ENCODE data around the gene INSRR. TPM values are rescaled to one million over a fixed set of nuclear protein-coding genes. Genes with fewer than 3 reads are reported as not detected.

INSRR gene
- total and polyA plus RNA-seq, 9 of the 15 experiments (the other 6 are each of a cell fraction or from before 2014, with no cell fraction given), result 0.03 to 0.18 (median 0.06) TPM; not detected in 3

DNA sequence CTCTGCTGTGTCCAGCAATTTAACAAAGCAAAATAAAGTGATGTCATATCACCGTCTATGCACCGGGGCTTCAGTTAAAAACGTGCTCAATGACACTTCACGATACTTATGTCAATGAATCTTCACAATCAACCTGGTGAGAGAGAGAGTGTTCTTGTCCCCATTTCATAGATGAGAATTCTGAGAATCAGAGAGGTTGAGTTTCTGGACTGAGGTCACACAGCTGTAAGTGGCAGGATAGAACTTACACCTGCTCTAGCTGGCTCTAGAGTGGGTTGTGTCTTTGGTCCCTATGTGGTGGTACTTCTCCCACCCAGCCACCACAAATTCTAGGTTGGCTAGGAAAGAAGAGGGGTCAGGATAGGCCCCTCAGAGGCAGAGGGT, 6.9 kb upstream of the INSRR start:
- no peak for DNase-seq (ENCODE audit: extremely low read depth in 1 of 4, low spot score in 3 of 4)
- no peak for ATAC-seq
- peaks cover 4% of the 10 kb centered on the region; the same call in 2 of the 3 replicates for H3K36me3 ChIP-seq (ENCODE audit: control insufficient read depth, insufficient read depth, low read length)
- H3K27ac ChIP-seq (ENCODE audit: extremely low read depth, low read depth, low read length), result peak overlapping the region; percentile 31; the same call in 1 of the 3 replicates
- no peaks in the 10 kb centered on the region for H3K9me3 ChIP-seq (replicated peaks; ENCODE audit: control insufficient read depth, insufficient read depth, low read depth, low read length)
- H2AFZ ChIP-seq (ENCODE audit: low read depth, low read length), result no peak overlapping the region
- no peaks in the 10 kb centered on the region for H4K20me1 ChIP-seq (replicated peaks; ENCODE audit: control insufficient read depth, insufficient read depth, low read length)
- POLR2A ChIA-PET, result interaction anchor here (1.0 kb wide), 1 partner anchor 9 kb away, joined by 3 read pairs; no protein-coding TSS in a partner anchor
- peaks cover 41% of the 10 kb centered on the region; the same call in 2 of the 3 replicates for H3K79me2 ChIP-seq (ENCODE audit: control insufficient read depth, insufficient read depth, low read length)
- peaks cover 83% of the 10 kb centered on the region in 2 experiments for H3K4me1 ChIP-seq (replicated peaks in 1 of 2; ENCODE audit: control insufficient read depth in 2 of 2, insufficient read depth in 2 of 2, low read length in 2 of 2)
- 49% methylated on average over 4 of the region's 4 CpGs for WGBS (ENCODE audit: insufficient coverage, low coverage, missing lambda C conversion rate)
- no peak overlapping the region for H3K4me3 ChIP-seq
- H3K27me3 ChIP-seq (ENCODE audit: control insufficient read depth in 2 of 2, insufficient read depth in 2 of 2, low read length in 2 of 2), result no peaks in the 10 kb centered on the region
- no peak for FAIRE-seq
- peak overlapping the region; percentile 36; the same call in 1 of the 2 replicates for H3K4me2 ChIP-seq (ENCODE audit: insufficient read depth, low read length)
- intact Hi-C loops (cut with micrococcal nuclease), result no loop called here
- H3K9ac ChIP-seq (ENCODE audit: insufficient read depth in 1 of 2, low read depth in 2 of 2, low read length in 2 of 2), result peak overlapping the region; percentile 10 to 66; a peak in 1 of 4 replicates
- H3K9me1 ChIP-seq (ENCODE audit: control insufficient read depth, insufficient read depth, low read length), result peaks cover 4% of the 10 kb centered on the region
- in situ Hi-C loops (cut with MboI), result no loop called here
- CTCF ChIA-PET (ENCODE audit: low intra/inter-chr PET ratio), result no interaction called here
- no TSS peak for BruUV-seq (replicated peaks)
- TF ChIP-seq HDAC1 (IDR thresholded peaks at IDR 0.05), result peak in 1 of 2 experiments; percentile 21; a peak in 1 of 4 replicates
- TF ChIP-seq, protein P1, sequence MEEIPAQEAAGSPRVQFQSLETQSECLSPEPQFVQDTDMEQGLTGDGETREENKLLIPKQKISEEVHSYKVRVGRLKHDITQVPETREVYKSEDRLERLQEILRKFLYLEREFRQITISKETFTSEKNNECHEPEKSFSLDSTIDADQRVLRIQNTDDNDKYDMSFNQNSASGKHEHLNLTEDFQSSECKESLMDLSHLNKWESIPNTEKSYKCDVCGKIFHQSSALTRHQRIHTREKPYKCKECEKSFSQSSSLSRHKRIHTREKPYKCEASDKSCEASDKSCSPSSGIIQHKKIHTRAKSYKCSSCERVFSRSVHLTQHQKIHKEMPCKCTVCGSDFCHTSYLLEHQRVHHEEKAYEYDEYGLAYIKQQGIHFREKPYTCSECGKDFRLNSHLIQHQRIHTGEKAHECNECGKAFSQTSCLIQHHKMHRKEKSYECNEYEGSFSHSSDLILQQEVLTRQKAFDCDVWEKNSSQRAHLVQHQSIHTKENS (CRISPR knock-in tag; IDR thresholded peaks at IDR 0.05), result no peak
- peak; percentile 98 for TF ChIP-seq BCOR (IDR thresholded peaks at IDR 0.05)
- TF ChIP-seq HNRNPLL (IDR thresholded peaks at IDR 0.05; ENCODE audit: low read depth, low read length, poor library complexity, severe bottlenecking), result no peak
- no peak for TF ChIP-seq ZNF436 (CRISPR knock-in tag; IDR thresholded peaks at IDR 0.05)
- 0 out of 3 replicates have a peak, but pooled peaks of 1 of the 2 experiments have one; percentile 50 for TF ChIP-seq CBX3 (IDR thresholded peaks at IDR 0.05; ENCODE audit: borderline replicate concordance in 1 of 2, low read length in 2 of 2)
- no peak for TF ChIP-seq CBFB (CRISPR knock-in tag; IDR thresholded peaks at IDR 0.05)
- TF ChIP-seq, protein P2, sequence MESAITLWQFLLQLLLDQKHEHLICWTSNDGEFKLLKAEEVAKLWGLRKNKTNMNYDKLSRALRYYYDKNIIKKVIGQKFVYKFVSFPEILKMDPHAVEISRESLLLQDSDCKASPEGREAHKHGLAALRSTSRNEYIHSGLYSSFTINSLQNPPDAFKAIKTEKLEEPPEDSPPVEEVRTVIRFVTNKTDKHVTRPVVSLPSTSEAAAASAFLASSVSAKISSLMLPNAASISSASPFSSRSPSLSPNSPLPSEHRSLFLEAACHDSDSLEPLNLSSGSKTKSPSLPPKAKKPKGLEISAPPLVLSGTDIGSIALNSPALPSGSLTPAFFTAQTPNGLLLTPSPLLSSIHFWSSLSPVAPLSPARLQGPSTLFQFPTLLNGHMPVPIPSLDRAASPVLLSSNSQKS (CRISPR knock-in tag; IDR thresholded peaks at IDR 0.05), result no peak
- no peak for TF ChIP-seq DPF2 (IDR thresholded peaks at IDR 0.05)
- no peak for TF ChIP-seq PHF8 (IDR thresholded peaks at IDR 0.05; ENCODE audit: borderline replicate concordance, low read length)
- no peak for TF ChIP-seq CEBPB (tag; IDR thresholded peaks at IDR 0.05)
- no peak for TF ChIP-seq CREBBP (IDR thresholded peaks at IDR 0.05; ENCODE audit: low read depth, low read length)
- TF ChIP-seq BRD9 (IDR thresholded peaks at IDR 0.05; ENCODE audit: low read depth, partially characterized antibody), result peak; percentile 71
- TF ChIP-seq SRSF1 (IDR thresholded peaks at IDR 0.05; ENCODE audit: low read depth, low read length), result no peak
- TF ChIP-seq, protein P3, sequence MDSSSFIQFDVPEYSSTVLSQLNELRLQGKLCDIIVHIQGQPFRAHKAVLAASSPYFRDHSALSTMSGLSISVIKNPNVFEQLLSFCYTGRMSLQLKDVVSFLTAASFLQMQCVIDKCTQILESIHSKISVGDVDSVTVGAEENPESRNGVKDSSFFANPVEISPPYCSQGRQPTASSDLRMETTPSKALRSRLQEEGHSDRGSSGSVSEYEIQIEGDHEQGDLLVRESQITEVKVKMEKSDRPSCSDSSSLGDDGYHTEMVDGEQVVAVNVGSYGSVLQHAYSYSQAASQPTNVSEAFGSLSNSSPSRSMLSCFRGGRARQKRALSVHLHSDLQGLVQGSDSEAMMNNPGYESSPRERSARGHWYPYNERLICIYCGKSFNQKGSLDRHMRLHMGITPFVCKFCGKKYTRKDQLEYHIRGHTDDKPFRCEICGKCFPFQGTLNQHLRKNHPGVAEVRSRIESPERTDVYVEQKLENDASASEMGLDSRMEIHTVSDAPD (CRISPR knock-in tag; IDR thresholded peaks at IDR 0.05), result no peak
- TF ChIP-seq NONO (IDR thresholded peaks at IDR 0.05; ENCODE audit: low read depth in 2 of 2, low read length in 1 of 2), result no peak
- no peak for TF ChIP-seq RNF2 (IDR thresholded peaks at IDR 0.05)
- no peak for TF ChIP-seq HOXB6 (CRISPR knock-in tag; IDR thresholded peaks at IDR 0.05; ENCODE audit: borderline replicate concordance)
- no peak for TF ChIP-seq ZNF586 (CRISPR knock-in tag; conservative IDR thresholded peaks at IDR 0.05)
- 0 out of 2 replicates have a peak, but pooled peaks have one; percentile 13 for TF ChIP-seq ATF7 (IDR thresholded peaks at IDR 0.05)
- TF ChIP-seq CCNT2 (IDR thresholded peaks at IDR 0.05; ENCODE audit: borderline replicate concordance, extremely low read depth, insufficient read length, low read depth, low read length), result no peak
- TF ChIP-seq STAG1 (CRISPR knock-in tag; IDR thresholded peaks at IDR 0.05; ENCODE audit: borderline replicate concordance), result no peak

Data from K562 (cell line).